GM12872 (cell line): ENCODE measurements around the gene MAP7.

Source experiments
- TF ChIP-seq, protein P1 (sequence below): IDR thresholded peaks from 3 replicates; pipeline ENCODE4 v1.5.1; 2011; ENCODE audit warnings: low read depth, mild to moderate bottlenecking, low read length, moderate library complexity; ENCODE audit not compliant: insufficient read depth

The MAP7 gene

DNA sequence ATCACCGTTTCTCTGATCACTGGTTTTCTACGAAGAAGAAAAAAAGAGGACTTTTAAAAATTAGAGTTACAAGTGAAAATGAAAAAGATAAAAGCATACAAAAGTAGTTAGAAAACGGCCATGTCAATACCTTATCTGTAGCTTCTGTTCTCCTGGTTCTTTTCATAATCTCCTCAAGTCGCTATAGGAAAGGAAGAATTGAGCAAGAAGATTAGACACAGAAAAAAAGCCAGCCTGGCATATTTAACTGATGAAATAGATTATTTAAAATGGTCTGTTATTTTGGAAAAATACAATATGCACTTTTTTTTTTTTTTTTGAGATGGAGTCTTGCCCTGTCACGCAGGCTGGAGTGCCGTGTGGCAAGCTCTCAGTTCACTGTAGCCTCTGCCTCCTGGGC lies 190.4 kb downstream of the MAP7 start:
- TF ChIP-seq, protein P1, sequence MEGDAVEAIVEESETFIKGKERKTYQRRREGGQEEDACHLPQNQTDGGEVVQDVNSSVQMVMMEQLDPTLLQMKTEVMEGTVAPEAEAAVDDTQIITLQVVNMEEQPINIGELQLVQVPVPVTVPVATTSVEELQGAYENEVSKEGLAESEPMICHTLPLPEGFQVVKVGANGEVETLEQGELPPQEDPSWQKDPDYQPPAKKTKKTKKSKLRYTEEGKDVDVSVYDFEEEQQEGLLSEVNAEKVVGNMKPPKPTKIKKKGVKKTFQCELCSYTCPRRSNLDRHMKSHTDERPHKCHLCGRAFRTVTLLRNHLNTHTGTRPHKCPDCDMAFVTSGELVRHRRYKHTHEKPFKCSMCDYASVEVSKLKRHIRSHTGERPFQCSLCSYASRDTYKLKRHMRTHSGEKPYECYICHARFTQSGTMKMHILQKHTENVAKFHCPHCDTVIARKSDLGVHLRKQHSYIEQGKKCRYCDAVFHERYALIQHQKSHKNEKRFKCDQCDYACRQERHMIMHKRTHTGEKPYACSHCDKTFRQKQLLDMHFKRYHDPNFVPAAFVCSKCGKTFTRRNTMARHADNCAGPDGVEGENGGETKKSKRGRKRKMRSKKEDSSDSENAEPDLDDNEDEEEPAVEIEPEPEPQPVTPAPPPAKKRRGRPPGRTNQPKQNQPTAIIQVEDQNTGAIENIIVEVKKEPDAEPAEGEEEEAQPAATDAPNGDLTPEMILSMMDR = no peak

GRCh38 chr6:136351518-136352110 lies 198.6 kb downstream of the MAP7 start:
- TF ChIP-seq, protein P1 = no peak

DNA sequence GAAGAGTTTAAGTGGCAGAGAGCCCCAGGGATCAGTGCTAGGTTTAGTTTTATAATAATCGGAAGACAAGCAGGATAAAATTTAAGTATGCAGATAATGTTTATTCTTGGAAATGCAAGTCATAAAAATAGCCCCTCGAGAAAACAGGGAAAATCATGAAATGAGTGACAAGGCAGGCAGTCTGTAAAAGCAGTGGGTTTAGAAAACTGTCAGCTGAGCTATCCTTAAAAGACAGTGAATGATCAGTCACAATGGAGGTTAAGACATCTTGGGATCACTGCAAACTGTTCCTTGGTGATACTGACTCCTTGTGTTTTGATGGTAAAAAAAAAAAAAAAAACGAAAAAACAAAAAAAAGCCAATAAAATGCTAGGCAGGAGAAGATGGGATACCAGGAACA lies 199.3 kb downstream of the MAP7 start:
- TF ChIP-seq, protein P1 = no peak

GRCh38 chr6:136347847-136348246 lies 202.4 kb downstream of the MAP7 start:
- TF ChIP-seq, protein P1 = no peak

GRCh38 chr6:136345145-136345544 lies 205.1 kb downstream of the MAP7 start:
- TF ChIP-seq, protein P1 = no peak

- TF ChIP-seq, protein P1 = no peak
These were observed 205.8 kb downstream of the MAP7 start for GRCh38 chr6:136344420-136344819.

DNA sequence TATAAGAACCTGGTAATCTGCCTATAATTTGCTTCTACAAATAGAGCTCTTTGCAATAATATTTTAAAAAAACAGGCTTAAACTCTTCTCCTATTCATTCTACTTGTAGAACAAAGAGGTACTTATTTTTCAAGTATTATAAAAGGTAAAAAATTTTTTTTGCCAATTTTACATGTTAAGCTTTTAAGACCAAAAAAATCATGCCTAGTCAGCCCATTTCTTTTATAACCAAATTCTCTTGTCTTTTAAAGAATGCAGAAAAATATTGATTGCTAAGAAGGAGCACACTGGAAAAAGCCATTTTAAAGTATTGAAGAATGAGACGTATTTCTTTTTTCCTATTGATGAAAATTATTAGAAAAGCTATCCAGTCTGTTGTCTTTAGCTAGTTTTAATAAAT lies 206.5 kb downstream of the MAP7 start:
- TF ChIP-seq, protein P1 = no peak
